Fibroblast of the aortic adventitia (primary cell): Measurements from ENCODE around the gene TUBB1. TPM values are rescaled to one million over a fixed set of nuclear protein-coding genes. Genes with fewer than 3 reads are reported as not detected.

ENCODE experiments used
- DNase-seq: peaks from one replicate; pipeline ENCODE4 v3.0.0-alpha.2; 2010; ENCODE audit warnings: low read depth
- H3K4me3 ChIP-seq: 2 replicates; pipeline ENCODE4 v1.5.1; 2011; ENCODE audit warnings: low read depth, mild to moderate bottlenecking, control low read depth, low read length, moderate library complexity
- CTCF ChIP-seq: IDR thresholded peaks from 2 replicates; pipeline ENCODE4 v1.5.1; 2011; ENCODE audit warnings: mild to moderate bottlenecking, low read length, control low read depth, inconsistent platforms; ENCODE audit not compliant: insufficient read depth
- total RNA-seq: library from RNA; depleted of rRNA; stranded (reverse); fragments of >200 nt; gene quantifications from 2 replicates; pipeline ENCODE4 v1.2.3, GENCODE V29; 2012; ENCODE audit warnings: low replicate concordance

Gene TUBB1
- total RNA-seq, 1 donor: not detected

GRCh38 chr20:59027741-59028320 is 8.6 kb downstream of the TUBB1 start:
- H3K4me3 ChIP-seq: no peak overlapping the region
- no peak for TF ChIP-seq CTCF
- peak; percentile 50 for DNase-seq

- H3K4me3 ChIP-seq: peak overlapping the region; percentile 50
- TF ChIP-seq CTCF: no peak
- no peak for DNase-seq
Observed at GRCh38 chr20:59028812-59029211, 9.6 kb downstream of the TUBB1 start.

GRCh38 chr20:59030911-59031563 is 11.8 kb downstream of the TUBB1 start:
- no peak for DNase-seq
- no peak for TF ChIP-seq CTCF
- H3K4me3 ChIP-seq: peak overlapping the region; percentile 69

GRCh38 chr20:59031564-59032022 is 12.4 kb downstream of the TUBB1 start:
- DNase-seq: no peak
- no peak for TF ChIP-seq CTCF
- peak overlapping the region; percentile 69 for H3K4me3 ChIP-seq

- TF ChIP-seq CTCF: no peak
- H3K4me3 ChIP-seq: peak within 1 kb of the TSS; percentile 75
- peak; percentile 86 for DNase-seq
Observed at GRCh38 chr20:59032023-59032712, 12.9 kb downstream of the TUBB1 start, which contains the start of gene ATP5F1E. Gene ATP5F1E (minus strand): TSS chr20:59032335. CDS start chr20:59032251, 84 bp downstream.

GRCh38 chr20:59032713-59033059 is 13.5 kb downstream of the TUBB1 start:
- H3K4me3 ChIP-seq: peak overlapping the region; percentile 75
- no peak for DNase-seq
- TF ChIP-seq CTCF: peak; percentile 43
